Lower leg skin (tissue), 4 donors: ENCODE results near the gene SELENBP1. TPM values are rescaled to one million over a fixed set of nuclear protein-coding genes. Genes with fewer than 3 reads are reported as not detected.
"Not testable (repeated sequence)": the region's sequence is repeated elsewhere in the genome, so short reads cannot be mapped to it uniquely, and the experiment has no call there.

Experiments
- DNase-seq, 2 donors: peaks; one replicate each; pipeline ENCODE4 v3.0.0-alpha.2; 2019; ENCODE audit warnings: low spot score in 2 of 2
- H3K4me3 ChIP-seq: fragments of 200-600 bp; sonication (generic); 2 replicates; pipeline ENCODE4 v1.5.1; 2017; ENCODE audit warnings: mild to moderate bottlenecking, low read depth; ENCODE audit not compliant: poor library complexity, severe bottlenecking
- CTCF ChIP-seq, 3 donors: fragments of 450-650 bp; IDR thresholded peaks; one replicate each; pipeline ENCODE4 v1.5.1; 2016; ENCODE audit warnings: antibody characterized with exemption in 3 of 3, mild to moderate bottlenecking in 3 of 3, moderate library complexity in 2 of 3
- POLR2A ChIP-seq, 2 donors: fragments of 450-650 bp; IDR thresholded peaks; one replicate each; pipeline ENCODE4 v1.6.1; 2016 to 2017; ENCODE audit warnings: antibody characterized with exemption in 2 of 2, mild to moderate bottlenecking in 1 of 2, moderate library complexity in 1 of 2
- WGBS, 2 donors: methylation state at CpG; one replicate each; pipeline ENCODE4 v1.1.5; 2018; 5-methylcytosine and 5-hydroxymethylcytosine counted together
- intact Hi-C: fragments of 100-400 bp; cut with DNase I; formaldehyde crosslinking; loops from one replicate; pipeline ENCODE4 v1.15.0; 2023; ENCODE audit warnings: low total_unique reads
- total RNA-seq, 4 donors: library from RNA; depleted of rRNA; stranded (reverse); fragments of >200 nt; gene quantifications; one replicate each; pipeline ENCODE4 v1.1.0, GENCODE V29; 2016

SELENBP1 gene
- total RNA-seq, 4 donors from 2014 or later: 25.4 to 39.9 (median 38.1) TPM

- intact Hi-C loops: no loop called here
- WGBS, 2 donors: 86 to 94% methylated on average over 4 of the region's 4 CpGs
- H3K4me3 ChIP-seq: no peak overlapping the region
- DNase-seq: no peak
- TF ChIP-seq POLR2A (IDR thresholded peaks at IDR 0.05): no peak
- no peak for TF ChIP-seq CTCF (IDR thresholded peaks at IDR 0.05)
Observed at GRCh38 chr1:151364996-151365395, 7.5 kb downstream of the SELENBP1 start.

- DNase-seq: no peak
- intact Hi-C loops: no loop called here
- 97 to 100% methylated on average over 3 of the region's 3 CpGs for WGBS, 2 donors
- TF ChIP-seq CTCF (IDR thresholded peaks at IDR 0.05) (no peak), POLR2A (IDR thresholded peaks at IDR 0.05) (no peak)
- H3K4me3 ChIP-seq: no peak overlapping the region
Observed at GRCh38 chr1:151362308-151363155, 10.0 kb downstream of the SELENBP1 start.

GRCh38 chr1:151361883-151362282 lies 10.6 kb downstream of the SELENBP1 start:
- DNase-seq: no peak
- intact Hi-C loops: no loop called here
- TF ChIP-seq POLR2A (IDR thresholded peaks at IDR 0.05): no peak
- TF ChIP-seq CTCF (IDR thresholded peaks at IDR 0.05): no peak
- no peak overlapping the region for H3K4me3 ChIP-seq

- intact Hi-C loops: no loop called here
- TF ChIP-seq POLR2A (IDR thresholded peaks at IDR 0.05): no peak
- no peak for TF ChIP-seq CTCF (IDR thresholded peaks at IDR 0.05)
- no peak for DNase-seq
- no peak overlapping the region for H3K4me3 ChIP-seq
- WGBS, 2 donors: 55 to 61% methylated on average over 2 of the region's 2 CpGs
Observed at GRCh38 chr1:151356696-151357095, 15.8 kb downstream of the SELENBP1 start.

GRCh38 chr1:151352021-151352718 lies 20.3 kb downstream of the SELENBP1 start:
- intact Hi-C loops: no loop called here
- H3K4me3 ChIP-seq: no peak overlapping the region
- no peak for TF ChIP-seq POLR2A (IDR thresholded peaks at IDR 0.05)
- TF ChIP-seq CTCF (IDR thresholded peaks at IDR 0.05): no peak
- WGBS, 2 donors: 91 to 93% methylated on average over 6 of the region's 6 CpGs
- DNase-seq: no peak

GRCh38 chr1:151350323-151350722 lies 22.2 kb downstream of the SELENBP1 start:
- not testable (repeated sequence) for H3K4me3 ChIP-seq, DNase-seq
- intact Hi-C loops: loop anchor here (2.0 kb wide), 1 partner anchor 142 kb away; no protein-coding TSS in a partner anchor
- 86 to 87% methylated on average over 9 of the region's 9 CpGs for WGBS, 2 donors
